ENCODE data around the gene DNMT3L.
"Not testable (repeated sequence)": the region's sequence is repeated elsewhere in the genome, so short reads cannot be mapped to it uniquely, and the experiment has no call there.

The DNMT3L gene

GRCh38 chr21:44240353-44240752 is 21.3 kb downstream of the DNMT3L start:
- not testable (repeated sequence) for DNase-seq

GRCh38 chr21:44229561-44229960 is 32.1 kb downstream of the DNMT3L start:
- not testable (repeated sequence) for H3K27me3 Mint-ChIP-seq (ENCODE audit: low read depth, poor library complexity); H3K4me1 Mint-ChIP-seq; H3K36me3 Mint-ChIP-seq (ENCODE audit: low read depth); DNase-seq; H3K9me3 Mint-ChIP-seq; H3K4me3 Mint-ChIP-seq; H3K27ac Mint-ChIP-seq

More at GRCh38 chr21:44240353-44240752, 21.3 kb downstream of the DNMT3L start:
- not testable (repeated sequence) for H3K36me3 Mint-ChIP-seq (ENCODE audit: low read depth); H3K27ac Mint-ChIP-seq; H3K4me1 Mint-ChIP-seq; H3K9me3 Mint-ChIP-seq; H3K4me3 Mint-ChIP-seq; H3K27me3 Mint-ChIP-seq (ENCODE audit: low read depth, poor library complexity)

GRCh38 chr21:44228109-44228508 is 33.6 kb downstream of the DNMT3L start:
- DNase-seq; H3K27ac Mint-ChIP-seq; H3K27me3 Mint-ChIP-seq (ENCODE audit: low read depth, poor library complexity); H3K36me3 Mint-ChIP-seq (ENCODE audit: low read depth); H3K4me3 Mint-ChIP-seq; H3K4me1 Mint-ChIP-seq; H3K9me3 Mint-ChIP-seq: not testable (repeated sequence)

GRCh38 chr21:44227614-44228013 is 34.1 kb downstream of the DNMT3L start:
- H3K4me1 Mint-ChIP-seq, result not testable (repeated sequence)

GRCh38 chr21:44225605-44226004 is 36.1 kb downstream of the DNMT3L start:
- not testable (repeated sequence) for H3K27ac Mint-ChIP-seq; H3K27me3 Mint-ChIP-seq (ENCODE audit: low read depth, poor library complexity); H3K4me1 Mint-ChIP-seq; H3K4me3 Mint-ChIP-seq; H3K9me3 Mint-ChIP-seq; H3K36me3 Mint-ChIP-seq (ENCODE audit: low read depth); DNase-seq

More at GRCh38 chr21:44227614-44228013, 34.1 kb downstream of the DNMT3L start:
- not testable (repeated sequence) for H3K36me3 Mint-ChIP-seq (ENCODE audit: low read depth); H3K9me3 Mint-ChIP-seq; H3K4me3 Mint-ChIP-seq; DNase-seq; H3K27me3 Mint-ChIP-seq (ENCODE audit: low read depth, poor library complexity); H3K27ac Mint-ChIP-seq

GRCh38 chr21:44223334-44223733 is 38.4 kb downstream of the DNMT3L start:
- H3K4me3 Mint-ChIP-seq; H3K36me3 Mint-ChIP-seq (ENCODE audit: low read depth); DNase-seq; H3K27ac Mint-ChIP-seq; H3K4me1 Mint-ChIP-seq; H3K9me3 Mint-ChIP-seq; H3K27me3 Mint-ChIP-seq (ENCODE audit: low read depth, poor library complexity): not testable (repeated sequence)

GRCh38 chr21:44220674-44221073 is 41.0 kb downstream of the DNMT3L start:
- H3K36me3 Mint-ChIP-seq (ENCODE audit: low read depth); H3K9me3 Mint-ChIP-seq; H3K4me3 Mint-ChIP-seq; H3K27me3 Mint-ChIP-seq (ENCODE audit: low read depth, poor library complexity); H3K27ac Mint-ChIP-seq; H3K4me1 Mint-ChIP-seq; DNase-seq: not testable (repeated sequence)

- not testable (repeated sequence) for H3K36me3 Mint-ChIP-seq (ENCODE audit: low read depth); H3K27ac Mint-ChIP-seq; DNase-seq; H3K9me3 Mint-ChIP-seq; H3K4me1 Mint-ChIP-seq; H3K27me3 Mint-ChIP-seq (ENCODE audit: low read depth, poor library complexity); H3K4me3 Mint-ChIP-seq
Observed at GRCh38 chr21:44218461-44218860, 43.2 kb downstream of the DNMT3L start.

- H3K4me3 Mint-ChIP-seq; H3K27me3 Mint-ChIP-seq (ENCODE audit: low read depth, poor library complexity): not testable (repeated sequence)
Observed at GRCh38 chr21:44211978-44212377, 49.7 kb downstream of the DNMT3L start.

GRCh38 chr21:44211574-44211973 is 50.1 kb downstream of the DNMT3L start:
- H3K27ac Mint-ChIP-seq; H3K4me3 Mint-ChIP-seq; H3K4me1 Mint-ChIP-seq; H3K9me3 Mint-ChIP-seq; H3K27me3 Mint-ChIP-seq (ENCODE audit: low read depth, poor library complexity); H3K36me3 Mint-ChIP-seq (ENCODE audit: low read depth); DNase-seq: not testable (repeated sequence)

More at GRCh38 chr21:44211978-44212377, 49.7 kb downstream of the DNMT3L start:
- H3K36me3 Mint-ChIP-seq (ENCODE audit: low read depth); DNase-seq; H3K27ac Mint-ChIP-seq; H3K9me3 Mint-ChIP-seq; H3K4me1 Mint-ChIP-seq: not testable (repeated sequence)

GRCh38 chr21:44207860-44208646 is 53.6 kb downstream of the DNMT3L start:
- not testable (repeated sequence) for H3K4me3 Mint-ChIP-seq; H3K27me3 Mint-ChIP-seq (ENCODE audit: low read depth, poor library complexity); H3K36me3 Mint-ChIP-seq (ENCODE audit: low read depth); DNase-seq; H3K27ac Mint-ChIP-seq; H3K4me1 Mint-ChIP-seq; H3K9me3 Mint-ChIP-seq

GRCh38 chr21:44206698-44207676 is 54.7 kb downstream of the DNMT3L start:
- not testable (repeated sequence) for H3K27me3 Mint-ChIP-seq (ENCODE audit: low read depth, poor library complexity); H3K4me1 Mint-ChIP-seq; H3K4me3 Mint-ChIP-seq; DNase-seq; H3K36me3 Mint-ChIP-seq (ENCODE audit: low read depth); H3K27ac Mint-ChIP-seq; H3K9me3 Mint-ChIP-seq

- not testable (repeated sequence) for DNase-seq; H3K36me3 Mint-ChIP-seq (ENCODE audit: low read depth); H3K27ac Mint-ChIP-seq; H3K9me3 Mint-ChIP-seq; H3K27me3 Mint-ChIP-seq (ENCODE audit: low read depth, poor library complexity); H3K4me3 Mint-ChIP-seq; H3K4me1 Mint-ChIP-seq
Observed at GRCh38 chr21:44206187-44206586, 55.5 kb downstream of the DNMT3L start.

GRCh38 chr21:44202590-44203299 is 59.0 kb downstream of the DNMT3L start:
- not testable (repeated sequence) for H3K4me3 Mint-ChIP-seq; H3K27ac Mint-ChIP-seq; DNase-seq; H3K9me3 Mint-ChIP-seq; H3K36me3 Mint-ChIP-seq (ENCODE audit: low read depth); H3K4me1 Mint-ChIP-seq
- H3K27me3 Mint-ChIP-seq (ENCODE audit: low read depth, poor library complexity), result peaks cover 17% of the 10 kb centered on the region
